HG02610 (cell line): ENCODE results near the gene ARID3C.

Experiments
- ATAC-seq: cut with Tn5 transposase; IDR thresholded peaks from one replicate; pipeline ENCODE4 v1.9.1; 2021; ENCODE audit warnings: mild to moderate bottlenecking, moderate library complexity; ENCODE audit not compliant: unreplicated experiment

The ARID3C gene

GRCh38 chr9:34628656-34629490 is at the start of gene ARID3C:
TSS of gene ARID3C (minus strand) at chr9:34629066. CDS start at chr9:34628014, 1,052 bp downstream.
- no peak for ATAC-seq

- ATAC-seq: no peak
Measured at GRCh38 chr9:34675869-34676268, 47.0 kb upstream of the ARID3C start.

GRCh38 chr9:34675048-34675714 is 46.3 kb upstream of the ARID3C start:
- ATAC-seq: no peak

GRCh38 chr9:34674440-34674839 is 45.6 kb upstream of the ARID3C start:
- no peak for ATAC-seq

- no peak for ATAC-seq
Measured at GRCh38 chr9:34671307-34671706, 42.4 kb upstream of the ARID3C start.

GRCh38 chr9:34669809-34670562 is 41.1 kb upstream of the ARID3C start:
- ATAC-seq: no peak

GRCh38 chr9:34665381-34666250 is 36.8 kb upstream of the ARID3C start:
- peak; percentile 71 for ATAC-seq

- peak; percentile 25 for ATAC-seq
Measured at GRCh38 chr9:34665067-34665380, 36.2 kb upstream of the ARID3C start.

GRCh38 chr9:34664281-34665066 is 35.6 kb upstream of the ARID3C start:
- ATAC-seq: peak; percentile 46

- ATAC-seq: no peak
Measured at GRCh38 chr9:34663303-34663605, 34.4 kb upstream of the ARID3C start.

GRCh38 chr9:34662526-34663302 is 33.8 kb upstream of the ARID3C start, which contains the start of gene CCL27:
TSS of gene CCL27 (minus strand) at chr9:34662657. CDS start at chr9:34662633, 24 bp downstream.
- no peak for ATAC-seq

- no peak for ATAC-seq
Measured at GRCh38 chr9:34659592-34660253, 30.9 kb upstream of the ARID3C start.

GRCh38 chr9:34658461-34658860 is 29.6 kb upstream of the ARID3C start:
- no peak for ATAC-seq

GRCh38 chr9:34656992-34657391 is 28.1 kb upstream of the ARID3C start:
- ATAC-seq: no peak

GRCh38 chr9:34655394-34655793 is 26.5 kb upstream of the ARID3C start:
- ATAC-seq: no peak

- ATAC-seq: no peak
Measured at GRCh38 chr9:34654323-34655051, 25.6 kb upstream of the ARID3C start.

- ATAC-seq: no peak
Measured at GRCh38 chr9:34653151-34654072, 24.5 kb upstream of the ARID3C start.
